HG02981 (cell line): ENCODE measurements around the gene BBS1.
A peak's percentile ranks its signal among the peaks of the same experiment; 100 is the strongest.
"Not testable (repeated sequence)": the region's sequence is repeated elsewhere in the genome, so short reads cannot be mapped to it uniquely, and the experiment has no call there.

Source experiments
- ATAC-seq: cut with Tn5 transposase; IDR thresholded peaks from one replicate; pipeline ENCODE4 v1.9.1; 2021; ENCODE audit warnings: mild to moderate bottlenecking, moderate library complexity; ENCODE audit not compliant: unreplicated experiment

BBS1 gene

DNA sequence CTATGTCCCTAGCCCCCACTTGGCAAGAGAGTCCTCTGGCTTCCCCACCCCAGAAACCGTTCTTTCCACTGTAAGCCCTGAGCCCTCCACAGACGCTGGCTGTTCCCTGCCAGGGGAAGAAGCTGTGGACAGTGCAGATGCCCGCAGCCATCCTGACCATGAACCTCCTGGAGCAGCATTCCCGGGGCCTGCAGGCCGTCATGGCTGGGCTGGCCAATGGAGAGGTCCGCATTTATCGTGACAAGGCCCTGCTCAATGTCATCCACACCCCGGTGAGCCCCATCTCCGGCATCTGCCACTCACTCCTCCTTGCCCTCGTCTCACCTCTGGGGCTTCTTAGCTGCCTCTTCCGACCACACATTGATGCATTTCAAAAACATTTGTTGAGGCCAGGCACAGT, 13.2 kb downstream of the BBS1 start:
- no peak for ATAC-seq

GRCh38 chr11:66524304-66525040, 14.0 kb downstream of the BBS1 start:
- ATAC-seq, result no peak

- no peak for ATAC-seq
These were observed 18.6 kb downstream of the BBS1 start for GRCh38 chr11:66529069-66529468.

- ATAC-seq, result no peak
These were observed 19.2 kb downstream of the BBS1 start for GRCh38 chr11:66529655-66530054.

DNA sequence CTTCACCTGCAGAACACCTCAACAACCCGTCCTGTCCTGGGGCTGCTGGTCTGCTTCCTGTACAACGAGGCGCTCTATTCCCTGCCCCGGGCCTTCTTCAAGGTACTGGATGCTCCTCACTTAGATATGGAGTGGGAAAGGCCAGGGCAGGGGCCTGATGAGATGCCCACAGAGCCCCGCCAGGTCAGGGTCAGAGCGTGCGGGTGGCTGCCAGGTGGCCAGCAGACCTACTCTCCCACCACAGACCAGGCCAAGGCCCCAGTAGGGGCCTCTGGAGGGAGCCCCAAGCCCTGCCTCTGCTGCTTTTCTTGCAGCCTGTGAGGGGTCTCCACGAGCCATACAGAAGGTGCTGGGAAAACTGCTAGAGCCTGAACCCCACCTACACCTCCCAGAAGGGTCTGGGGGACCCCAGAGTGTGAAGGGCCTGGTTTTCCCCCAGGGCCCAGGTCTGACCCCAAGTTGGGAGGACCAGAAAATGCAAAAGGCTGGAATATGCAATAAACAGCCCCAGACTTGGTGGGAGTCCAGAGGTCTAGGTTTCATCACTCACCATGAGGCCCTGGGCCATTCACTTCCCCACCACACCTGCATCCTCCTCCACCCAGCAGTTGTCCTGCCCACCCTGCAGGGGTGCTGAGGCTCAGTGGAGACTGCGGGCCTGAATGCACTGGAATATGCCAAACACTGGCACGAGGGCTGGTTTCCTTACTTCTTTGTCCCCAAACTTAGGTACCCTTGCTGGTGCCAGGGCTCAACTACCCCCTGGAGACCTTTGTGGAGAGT, 20.7 kb downstream of the BBS1 start:
- no peak for ATAC-seq

- ATAC-seq, result no peak
These were observed 21.4 kb downstream of the BBS1 start for GRCh38 chr11:66531841-66532240.

- no peak for ATAC-seq
These were observed 22.3 kb downstream of the BBS1 start for GRCh38 chr11:66532784-66533183.

DNA sequence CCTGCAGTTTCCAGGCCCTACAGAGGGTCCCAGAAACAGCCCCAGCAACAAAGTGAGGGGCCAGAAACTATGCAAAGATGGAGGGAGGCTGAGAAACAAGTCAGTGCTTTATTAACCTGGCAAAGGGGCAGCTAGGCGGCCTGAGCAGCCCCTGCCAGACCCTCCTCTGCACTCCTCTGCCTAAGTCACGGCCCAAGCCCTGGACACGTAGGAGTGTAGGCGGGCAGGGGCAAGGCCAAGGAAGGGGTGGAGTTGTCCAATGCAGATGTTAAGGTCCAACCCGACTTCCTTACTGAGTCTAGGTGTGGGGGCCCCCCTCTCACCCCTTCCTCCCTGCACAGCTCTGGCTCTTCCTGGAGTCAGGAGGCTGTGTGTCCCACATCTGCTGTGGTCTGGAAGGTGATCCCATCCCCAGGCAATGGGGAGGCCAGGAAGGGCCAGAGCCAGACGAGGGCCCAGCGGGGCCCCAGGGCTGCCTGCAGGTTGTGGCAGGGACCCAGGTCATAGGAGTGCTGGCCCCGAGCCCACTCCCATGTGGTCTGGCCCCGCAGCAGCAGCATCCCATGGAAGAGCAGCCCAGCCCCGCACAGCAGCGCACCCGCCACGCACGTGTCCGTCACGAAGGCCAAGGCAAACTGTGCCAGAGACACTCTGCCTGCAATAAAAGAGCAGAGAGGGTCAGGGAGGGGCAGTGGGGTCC, 28.9 kb downstream of the BBS1 start:
- no peak for ATAC-seq

- ATAC-seq, result no peak
These were observed 29.4 kb downstream of the BBS1 start for GRCh38 chr11:66539870-66540213.

GRCh38 chr11:66540598-66540997, 30.2 kb downstream of the BBS1 start:
- not testable (repeated sequence) for ATAC-seq

- ATAC-seq, result no peak
These were observed 31.5 kb downstream of the BBS1 start for GRCh38 chr11:66541892-66542291.

GRCh38 chr11:66542362-66542761, 31.9 kb downstream of the BBS1 start:
- ATAC-seq, result no peak

DNA sequence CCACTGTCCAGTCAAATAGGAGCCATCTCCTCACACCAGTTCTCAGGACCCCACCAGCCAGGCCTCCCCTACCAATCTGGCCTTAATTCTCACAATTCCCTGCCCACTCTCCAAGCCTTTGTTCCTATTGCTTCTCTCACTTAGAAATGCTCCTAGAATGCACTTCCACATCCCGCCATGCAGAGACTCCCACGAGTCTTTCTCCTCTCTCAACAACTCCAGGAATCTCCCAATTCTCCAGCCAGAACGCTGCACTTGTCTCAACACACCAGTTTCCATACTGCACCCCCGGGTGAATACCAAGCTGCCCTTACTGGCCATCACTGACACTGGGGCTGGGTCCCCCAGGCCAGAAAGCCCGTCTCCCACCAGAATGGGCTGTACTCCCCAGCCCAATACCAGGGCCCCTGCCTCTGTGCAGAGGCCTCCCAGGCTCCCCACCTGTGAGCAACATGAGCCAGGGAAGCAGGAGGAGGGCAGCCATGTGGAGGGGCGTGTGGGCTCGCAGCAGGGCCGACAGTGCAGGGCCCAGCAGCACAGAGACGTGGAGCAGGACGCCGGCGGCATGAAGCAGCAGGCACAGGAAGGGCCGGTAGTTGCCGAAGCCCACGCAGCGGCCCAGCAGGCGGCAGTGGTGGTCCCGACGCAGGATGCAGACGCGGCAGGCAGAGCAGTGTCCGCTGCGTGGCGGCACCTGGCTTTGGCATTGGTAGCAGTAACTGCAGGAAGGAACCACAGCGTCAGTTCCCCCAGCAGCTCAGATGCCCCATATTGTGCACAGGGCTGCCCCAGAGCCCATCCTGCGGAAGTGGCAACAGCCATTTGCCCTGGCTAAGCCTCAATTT, 33.0 kb downstream of the BBS1 start:
- ATAC-seq, result no peak

GRCh38 chr11:66544952-66545351, 34.5 kb downstream of the BBS1 start:
- ATAC-seq, result not testable (repeated sequence)

DNA sequence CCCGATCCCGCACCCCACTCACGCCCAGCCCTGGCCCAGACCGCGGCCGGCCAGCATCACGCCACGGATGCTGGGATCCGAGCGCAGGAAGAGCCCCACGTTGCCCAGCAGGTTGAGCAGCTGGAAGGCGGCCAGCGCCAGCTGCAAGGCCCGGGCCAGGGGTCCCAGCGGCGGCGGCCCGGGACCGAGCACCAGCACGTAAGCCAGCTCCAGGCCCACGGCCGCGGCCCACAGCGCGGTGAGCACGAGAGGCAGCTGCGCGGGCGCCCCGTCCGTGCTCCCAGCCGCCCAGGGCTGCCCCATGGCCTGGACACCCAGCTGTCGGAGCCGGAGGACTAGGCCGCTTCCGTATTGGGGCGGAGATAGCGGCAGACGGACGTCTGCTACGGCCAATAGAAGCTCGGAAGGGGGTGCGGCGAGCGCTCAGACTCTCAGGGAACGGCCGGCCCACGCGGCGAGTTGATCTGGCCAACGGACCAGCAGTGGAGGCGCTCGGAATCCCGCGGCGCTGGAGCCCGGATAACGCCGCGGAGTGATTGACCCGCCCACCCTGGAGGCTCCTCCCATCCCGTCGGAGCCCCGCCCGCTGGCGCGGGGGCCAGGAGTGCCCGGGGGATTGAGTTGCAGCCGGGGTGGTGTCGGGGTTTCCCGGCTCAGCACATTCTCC, 35.4 kb downstream of the BBS1 start, which contains the start of gene ZDHHC24:
ZDHHC24 (minus strand) TSS at position 348 of the 667 bp plus-strand sequence; CDS start at position 303, 45 bp downstream.
- ATAC-seq, result peak; percentile 78

GRCh38 chr11:66546368-66546965, 36.0 kb downstream of the BBS1 start, which contains the start of gene ACTN3:
ACTN3 (plus strand) TSS chr11:66546903; CDS start chr11:66546938, 35 bp downstream.
- no peak for ATAC-seq

GRCh38 chr11:66546966-66547661, 36.7 kb downstream of the BBS1 start:
- ATAC-seq, result no peak

- ATAC-seq, result no peak
These were observed 37.2 kb downstream of the BBS1 start for GRCh38 chr11:66547662-66548009.

- ATAC-seq, result no peak
These were observed 37.6 kb downstream of the BBS1 start for GRCh38 chr11:66548041-66548440.
